IMR-90 (cell line): ENCODE data around the gene SYTL2. TPM values are rescaled to one million over a fixed set of nuclear protein-coding genes. Genes with fewer than 3 reads are reported as not detected.

Experiments used
- ATAC-seq: fragments of 200-7000 bp; cut with Tn5 transposase; 2 replicates; pipeline ENCODE4 v1.9.1; 2020; ENCODE audit warnings: low read depth, mild to moderate bottlenecking, moderate library complexity
- BruUV-seq: library from RNA; stranded (reverse); fragments of 400-500 nt; replicated peaks from 2 replicates; lab custom pipeline; 2021; lab: Mats Ljungman, UMichigan
- CTCF ChIA-PET: fragments of 300-600 bp; formaldehyde crosslinking; extraction: SDS; loops from one replicate; lab custom pipeline; 2021; ENCODE audit warnings: antibody characterized with exemption; lab: Yijun Ruan, JAX
- POLR2A ChIA-PET: fragments of 300-600 bp; sonication (Branson Sonifier 250); formaldehyde crosslinking; loops from one replicate; lab custom pipeline; 2022; ENCODE audit warnings: antibody characterized with exemption; ENCODE audit not compliant: unreplicated experiment; lab: Charles Lee
- DNase-seq: peaks from one replicate; pipeline ENCODE4 v3.0.0; 2013
- H2AFZ ChIP-seq: replicated peaks from 2 replicates; pipeline ENCODE3; 2013; ENCODE audit warnings: low read length, mild to moderate bottlenecking; ENCODE audit not compliant: poor library complexity
- H2AK5ac ChIP-seq: 2 replicates; pipeline ENCODE4 v1.6.1; 2013; ENCODE audit warnings: low read depth, low read length, inconsistent platforms
- H2AK9ac ChIP-seq: replicated peaks from 2 replicates; pipeline ENCODE3; 2013; ENCODE audit warnings: mild to moderate bottlenecking, low read depth, low read length, moderate library complexity; ENCODE audit not compliant: poor library complexity
- H2BK120ac ChIP-seq: 2 replicates; pipeline ENCODE4 v1.6.1; 2013; ENCODE audit warnings: low read depth, low read length, inconsistent platforms
- H2BK15ac ChIP-seq: 3 replicates; pipeline ENCODE4 v1.6.1; 2013; ENCODE audit warnings: low read depth, low read length, inconsistent platforms
- H2BK20ac ChIP-seq: 2 replicates; pipeline ENCODE4 v1.6.1; 2013; ENCODE audit warnings: low read depth, mild to moderate bottlenecking, inconsistent platforms, low read length, moderate library complexity
- H2BK5ac ChIP-seq: 2 replicates; pipeline ENCODE4 v1.6.1; 2013; ENCODE audit warnings: mild to moderate bottlenecking, low read depth, low read length, inconsistent platforms; ENCODE audit not compliant: poor library complexity, severe bottlenecking
- H3K14ac ChIP-seq: replicated peaks from 2 replicates; pipeline ENCODE4 v1.6.1; 2013; ENCODE audit warnings: low read depth, low read length, inconsistent platforms
- H3K18ac ChIP-seq: 2 replicates; pipeline ENCODE4 v1.6.1; 2013; ENCODE audit warnings: low read depth, low read length, control low read depth
- H3K23ac ChIP-seq: 2 replicates; pipeline ENCODE4 v1.6.1; 2013; ENCODE audit warnings: low read depth, low read length, inconsistent platforms
- H3K27ac ChIP-seq: 2 replicates; pipeline ENCODE4 v1.5.1; 2013; ENCODE audit warnings: mild to moderate bottlenecking, control low read depth, low read length; ENCODE audit not compliant: insufficient read depth
- H3K27me3 ChIP-seq: 2 replicates; pipeline ENCODE4 v1.6.1; 2013; ENCODE audit warnings: low read length; ENCODE audit not compliant: control insufficient read depth, insufficient read depth
- H3K36me3 ChIP-seq: 2 replicates; pipeline ENCODE4 v1.6.1; 2013; ENCODE audit warnings: low read length, mixed read lengths; ENCODE audit not compliant: control insufficient read depth, insufficient read depth
- H3K4ac ChIP-seq: 2 replicates; pipeline ENCODE4 v1.6.1; 2013; ENCODE audit warnings: low read depth, low read length, inconsistent platforms
- H3K4me1 ChIP-seq: 2 replicates; pipeline ENCODE4 v1.6.1; 2013; ENCODE audit warnings: low read length, mixed read lengths; ENCODE audit not compliant: control insufficient read depth, insufficient read depth
- H3K4me2 ChIP-seq: 2 replicates; pipeline ENCODE4 v1.6.1; 2013; ENCODE audit warnings: low read depth, mild to moderate bottlenecking, control low read depth, low read length, moderate library complexity
- H3K4me3 ChIP-seq: 2 replicates; pipeline ENCODE4 v1.5.1; 2013; ENCODE audit warnings: low read depth, mild to moderate bottlenecking, control low read depth, low read length, moderate library complexity; ENCODE audit not compliant: insufficient read depth
- H3K56ac ChIP-seq: 2 replicates; pipeline ENCODE4 v1.6.1; 2013; ENCODE audit warnings: low read length, inconsistent platforms; ENCODE audit not compliant: insufficient read depth; ENCODE audit errors: extremely low read depth
- H3K79me1 ChIP-seq, 2 experiments: 2 replicates each; pipeline ENCODE4 v1.6.1; 2013; ENCODE audit warnings: low read length in 2 of 2, inconsistent platforms in 1 of 2, low read depth in 1 of 2
- H3K9ac ChIP-seq: 2 replicates; pipeline ENCODE4 v1.6.1; 2013; ENCODE audit warnings: low read depth, low read length, control low read depth
- H3K9me1 ChIP-seq: 2 replicates; pipeline ENCODE4 v1.6.1; 2013; ENCODE audit warnings: low read length, inconsistent platforms; ENCODE audit not compliant: insufficient read depth
- H3K9me3 ChIP-seq: 2 replicates; pipeline ENCODE4 v1.6.1; 2013; ENCODE audit warnings: low read length; ENCODE audit not compliant: control insufficient read depth, insufficient read depth
- H4K20me1 ChIP-seq: 2 replicates; pipeline ENCODE4 v1.6.1; 2013; ENCODE audit warnings: low read length, inconsistent platforms; ENCODE audit not compliant: insufficient read depth
- H4K5ac ChIP-seq: 2 replicates; pipeline ENCODE4 v1.6.1; 2013; ENCODE audit warnings: mild to moderate bottlenecking, low read depth, low read length, control low read depth
- H4K8ac ChIP-seq, 2 experiments: 2 replicates each; pipeline ENCODE4 v1.6.1; 2013; ENCODE audit warnings: low read depth in 2 of 2, low read length in 2 of 2, control low read depth in 1 of 2, inconsistent platforms in 1 of 2
- H4K91ac ChIP-seq: 2 replicates; pipeline ENCODE4 v1.6.1; 2013; ENCODE audit warnings: low read depth, low read length, inconsistent platforms; ENCODE audit not compliant: insufficient read depth
- BHLHE40 ChIP-seq: fragments of 150-350 bp; IDR thresholded peaks from 2 replicates; pipeline ENCODE4 v1.6.1; 2016; ENCODE audit warnings: mild to moderate bottlenecking, low read depth, low read length
- CEBPB ChIP-seq: IDR thresholded peaks from 2 replicates; pipeline ENCODE4 v1.6.1; 2012; ENCODE audit warnings: low read depth, low read length, improper control_type of control experiment
- FOS ChIP-seq: fragments of 150-350 bp; IDR thresholded peaks from 2 replicates; pipeline ENCODE4 v1.6.1; 2016; ENCODE audit warnings: low read depth, low read length
- MAFK ChIP-seq: IDR thresholded peaks from 2 replicates; pipeline ENCODE4 v1.6.1; 2012; ENCODE audit warnings: low read depth, low read length, improper control_type of control experiment
- MAZ ChIP-seq: IDR thresholded peaks from 2 replicates; pipeline ENCODE4 v1.6.1; 2012; ENCODE audit warnings: low read depth, mild to moderate bottlenecking, low read length, improper control_type of control experiment, moderate library complexity, borderline replicate concordance
- MXI1 ChIP-seq: IDR thresholded peaks from 2 replicates; pipeline ENCODE4 v1.6.1; 2012; ENCODE audit warnings: low read depth, mild to moderate bottlenecking, low read length, moderate library complexity, borderline replicate concordance
- NFE2L2 ChIP-seq: fragments of 150-350 bp; IDR thresholded peaks from 2 replicates; pipeline ENCODE4 v1.6.1; 2016; ENCODE audit warnings: low read depth, mild to moderate bottlenecking, low read length
- RCOR1 ChIP-seq: IDR thresholded peaks from 2 replicates; pipeline ENCODE4 v1.6.1; 2012; ENCODE audit warnings: mild to moderate bottlenecking, low read length, improper control_type of control experiment; ENCODE audit not compliant: insufficient replicate concordance
- RFX5 ChIP-seq: IDR thresholded peaks from 2 replicates; pipeline ENCODE4 v1.8.0; 2012; ENCODE audit warnings: low read depth, mild to moderate bottlenecking, low read length, moderate library complexity
- SMC3 ChIP-seq: fragments of 150-350 bp; IDR thresholded peaks from 2 replicates; pipeline ENCODE4 v1.6.1; 2016; ENCODE audit warnings: low read depth, mild to moderate bottlenecking, antibody characterized with exemption, low read length, moderate library complexity
- WGBS, 2 experiments: methylation state at CpG; one replicate each; pipeline versions ENCODE4 v1.1.5 to v1.1.7; 2013; ENCODE audit warnings: missing lambda C conversion rate in 2 of 2; ENCODE audit not compliant: insufficient read length in 1 of 2; ENCODE audit errors: extremely low coverage in 2 of 2; 5-methylcytosine and 5-hydroxymethylcytosine counted together
- dilution Hi-C: fragments of 300-500 bp; cut with HindIII; formaldehyde crosslinking; loops from one replicate; pipeline ENCODE4 v1.14.3; 2018; ENCODE audit warnings: low sequenced_read_pairs; ENCODE audit not compliant: unreplicated experiment
- in situ Hi-C: fragments of 300-500 bp; cut with MboI; formaldehyde crosslinking; loops from 3 replicates; pipeline ENCODE4 v1.14.3; 2019; ENCODE audit warnings: low sequenced_read_pairs, inconsistent platforms, mixed read lengths
- intact Hi-C: fragments of 100-400 bp; cut with micrococcal nuclease; formaldehyde crosslinking; loops from 2 replicates; pipeline ENCODE4 v1.10.0; 2022
- polyA plus RNA-seq, 3 experiments: library from polyadenylated mRNA; depleted of rRNA; stranded (reverse); fragments of >200 nt; gene quantifications; 2 replicates each; pipeline ENCODE4 v1.2.3, GENCODE V29; 2012; ENCODE audit warnings: low replicate concordance in 1 of 3
- total RNA-seq: library from RNA; depleted of rRNA; stranded (reverse); fragments of >200 nt; gene quantifications from 2 replicates; pipeline ENCODE4 v1.2.3, GENCODE V29; 2012
- TF ChIP-seq, protein P1 (sequence below): fragments of 150-350 bp; IDR thresholded peaks from 2 replicates; pipeline ENCODE4 v1.6.1; 2016; ENCODE audit warnings: low read depth, mild to moderate bottlenecking, low read length, moderate library complexity, borderline replicate concordance
- TF ChIP-seq, protein P2 (sequence below): conservative IDR thresholded peaks from 2 replicates; pipeline ENCODE4 v1.5.1; 2012; ENCODE audit warnings: mild to moderate bottlenecking, low read depth, low read length, improper control_type of control experiment

The SYTL2 gene
- total and polyA plus RNA-seq, 2 of the 4 experiments (the other 2 are of a cell fraction): 45.2 to 70.0 TPM

DNA sequence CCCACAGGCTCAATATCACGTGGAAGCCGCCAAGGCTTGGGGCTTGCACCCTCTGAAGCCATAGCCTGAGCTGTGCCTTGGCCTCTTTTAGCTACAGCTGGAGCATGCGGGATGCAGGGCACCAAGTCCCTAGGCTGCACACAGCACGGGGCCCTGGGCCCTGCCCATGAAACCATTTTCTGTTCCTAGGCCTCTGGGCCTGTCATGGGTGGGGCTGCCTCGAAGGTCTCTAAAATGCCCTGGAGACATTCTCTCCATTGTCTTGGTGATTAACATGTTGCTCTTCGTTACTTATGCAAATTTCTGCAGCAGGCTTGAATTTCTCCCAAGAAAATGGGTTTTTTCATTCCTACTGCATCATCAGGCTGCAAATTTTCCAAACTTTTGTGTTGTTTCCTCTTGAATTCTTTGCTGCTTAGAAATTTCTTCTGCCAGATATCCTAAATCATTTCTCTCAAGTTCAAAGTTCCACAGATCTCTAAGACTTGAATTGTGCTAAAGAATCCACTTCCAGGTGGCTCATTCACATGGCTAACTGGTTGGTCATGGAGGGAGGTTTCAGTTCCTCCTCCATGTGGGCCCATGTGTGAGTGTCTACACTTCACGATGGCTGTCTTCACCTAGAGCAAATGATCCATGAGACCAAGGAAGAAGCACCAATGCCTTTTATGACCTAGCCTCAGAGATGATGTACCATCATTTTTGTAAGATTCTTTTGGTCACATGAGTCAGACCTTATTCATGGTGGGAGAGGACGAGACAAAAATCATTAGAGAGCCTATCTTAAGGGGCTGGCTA, 138.6 kb downstream of the SYTL2 start:
- no peak overlapping the region for H4K8ac ChIP-seq
- H3K79me1 ChIP-seq: no peaks in the 10 kb centered on the region
- ChIA-PET POLR2A (no interaction called here), CTCF (no interaction called here)
- no peaks in the 10 kb centered on the region for H3K9me1 ChIP-seq
- H4K91ac ChIP-seq: no peak overlapping the region
- H3K4me3 ChIP-seq: no peak overlapping the region
- no peak overlapping the region for H3K4me2 ChIP-seq
- no peak overlapping the region for H3K9ac ChIP-seq
- H3K27me3 ChIP-seq: no peaks in the 10 kb centered on the region
- no peak overlapping the region for H3K56ac ChIP-seq
- H3K14ac ChIP-seq: no peak overlapping the region
- no peak overlapping the region for H2BK20ac ChIP-seq
- H2AK5ac ChIP-seq: no peak overlapping the region
- no peak overlapping the region for H2BK5ac ChIP-seq
- H2AFZ ChIP-seq: no peak overlapping the region
- H2BK120ac ChIP-seq: no peak overlapping the region
- intact Hi-C loops (no loop called here), in situ Hi-C loops (no loop called here), dilution Hi-C loops (no loop called here)
- H3K4ac ChIP-seq: no peak overlapping the region
- no peak overlapping the region for H2AK9ac ChIP-seq
- H3K23ac ChIP-seq: no peak overlapping the region
- H4K5ac ChIP-seq: no peak overlapping the region
- H3K9me3 ChIP-seq: no peaks in the 10 kb centered on the region
- H4K20me1 ChIP-seq: no peaks in the 10 kb centered on the region
- ATAC-seq (no peak), DNase-seq (no peak)
- WGBS, 2 experiments: 88% methylated on average over 5 of the region's 8 CpGs; no CpG with 5 or more reads in 1 of the 2 experiments
- no peaks in the 10 kb centered on the region for H3K36me3 ChIP-seq
- H2BK15ac ChIP-seq: no peak overlapping the region
- BruUV-seq: no TSS peak
- TF ChIP-seq RFX5: no peak
- TF ChIP-seq NFE2L2: no peak
- TF ChIP-seq RCOR1: no peak
- TF ChIP-seq FOS: no peak
- TF ChIP-seq, protein P1, sequence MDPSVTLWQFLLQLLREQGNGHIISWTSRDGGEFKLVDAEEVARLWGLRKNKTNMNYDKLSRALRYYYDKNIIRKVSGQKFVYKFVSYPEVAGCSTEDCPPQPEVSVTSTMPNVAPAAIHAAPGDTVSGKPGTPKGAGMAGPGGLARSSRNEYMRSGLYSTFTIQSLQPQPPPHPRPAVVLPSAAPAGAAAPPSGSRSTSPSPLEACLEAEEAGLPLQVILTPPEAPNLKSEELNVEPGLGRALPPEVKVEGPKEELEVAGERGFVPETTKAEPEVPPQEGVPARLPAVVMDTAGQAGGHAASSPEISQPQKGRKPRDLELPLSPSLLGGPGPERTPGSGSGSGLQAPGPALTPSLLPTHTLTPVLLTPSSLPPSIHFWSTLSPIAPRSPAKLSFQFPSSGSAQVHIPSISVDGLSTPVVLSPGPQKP: no peak
- TF ChIP-seq, protein P2, sequence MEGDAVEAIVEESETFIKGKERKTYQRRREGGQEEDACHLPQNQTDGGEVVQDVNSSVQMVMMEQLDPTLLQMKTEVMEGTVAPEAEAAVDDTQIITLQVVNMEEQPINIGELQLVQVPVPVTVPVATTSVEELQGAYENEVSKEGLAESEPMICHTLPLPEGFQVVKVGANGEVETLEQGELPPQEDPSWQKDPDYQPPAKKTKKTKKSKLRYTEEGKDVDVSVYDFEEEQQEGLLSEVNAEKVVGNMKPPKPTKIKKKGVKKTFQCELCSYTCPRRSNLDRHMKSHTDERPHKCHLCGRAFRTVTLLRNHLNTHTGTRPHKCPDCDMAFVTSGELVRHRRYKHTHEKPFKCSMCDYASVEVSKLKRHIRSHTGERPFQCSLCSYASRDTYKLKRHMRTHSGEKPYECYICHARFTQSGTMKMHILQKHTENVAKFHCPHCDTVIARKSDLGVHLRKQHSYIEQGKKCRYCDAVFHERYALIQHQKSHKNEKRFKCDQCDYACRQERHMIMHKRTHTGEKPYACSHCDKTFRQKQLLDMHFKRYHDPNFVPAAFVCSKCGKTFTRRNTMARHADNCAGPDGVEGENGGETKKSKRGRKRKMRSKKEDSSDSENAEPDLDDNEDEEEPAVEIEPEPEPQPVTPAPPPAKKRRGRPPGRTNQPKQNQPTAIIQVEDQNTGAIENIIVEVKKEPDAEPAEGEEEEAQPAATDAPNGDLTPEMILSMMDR: no peak
- no peak for TF ChIP-seq MAFK
- no peak for TF ChIP-seq BHLHE40
- no peak for TF ChIP-seq MAZ
- no peak for TF ChIP-seq CEBPB
- TF ChIP-seq MXI1: no peak
- TF ChIP-seq SMC3: no peak
- no peak overlapping the region for H3K27ac ChIP-seq
- no peaks in the 10 kb centered on the region for H3K4me1 ChIP-seq
- H3K18ac ChIP-seq: no peak overlapping the region
